SK-N-SH (cell line): ENCODE measurements around the gene HOXB6. TPM values are rescaled to one million over a fixed set of nuclear protein-coding genes. Genes with fewer than 3 reads are reported as not detected.

Source experiments
- CTCF ChIA-PET: fragments of 300-600, 350-600 bp; formaldehyde crosslinking; extraction: SDS; loops from one replicate; lab custom pipeline; 2021; lab: Yijun Ruan, JAX
- POLR2A ChIA-PET: fragments of 350-600 bp; sonication (Branson Sonifier 250); formaldehyde crosslinking; extraction: SDS; loops from one replicate; lab custom pipeline; 2020; ENCODE audit warnings: antibody characterized with exemption, inconsistent platforms; lab: Yijun Ruan, JAX
- DNase-seq: peaks from one replicate; pipeline ENCODE4 v3.0.0; 2012
- H2AFZ ChIP-seq: fragments of 200-600 bp; sonication (generic); 2 replicates; pipeline ENCODE4 v1.8.1; 2016; ENCODE audit warnings: antibody characterized with exemption, mild to moderate bottlenecking, low read depth
- H3F3A ChIP-seq: fragments of 200-600 bp; sonication (generic); replicated peaks from 2 replicates; pipeline ENCODE3; 2016; ENCODE audit warnings: antibody characterized with exemption, mild to moderate bottlenecking; ENCODE audit not compliant: insufficient read depth
- H3K27ac ChIP-seq, 2 experiments: fragments of 200-500 bp in 1 of 2; fragments of 200-600 bp in 1 of 2; sonication (Bioruptor generic) in 1 of 2; sonication (generic), shearing (Covaris generic) in 1 of 2; 2 replicates each; pipeline versions ENCODE4 v1.5.1 to v1.6.1; 2014 to 2016; ENCODE audit warnings: low read depth in 2 of 2, inconsistent platforms in 1 of 2, low read length in 1 of 2, mild to moderate bottlenecking in 1 of 2, mixed read lengths in 1 of 2
- H3K27me3 ChIP-seq: fragments of 200-600 bp; sonication (generic), shearing (Covaris generic); 2 replicates; pipeline ENCODE4 v1.6.1; 2016; ENCODE audit warnings: mixed run types; ENCODE audit not compliant: insufficient read depth
- H3K36me3 ChIP-seq, 2 experiments: fragments of 200-500 bp in 1 of 2; fragments of 200-600 bp in 1 of 2; sonication (Bioruptor generic) in 1 of 2; sonication (generic) in 1 of 2; replicated peaks in 1 of 2; 2 replicates each; pipeline versions ENCODE3 to v1.5.1; 2014 to 2016; ENCODE audit warnings: low read length in 1 of 2, mild to moderate bottlenecking in 1 of 2; ENCODE audit not compliant: insufficient read depth in 2 of 2, control insufficient read depth in 1 of 2
- H3K4me1 ChIP-seq, 2 experiments: fragments of 200-500 bp in 1 of 2; fragments of 200-600 bp in 1 of 2; sonication (Bioruptor generic) in 1 of 2; sonication (generic), shearing (Covaris generic) in 1 of 2; 2 replicates each; pipeline versions ENCODE4 v1.5.1 to v1.6.1; 2014 to 2016; ENCODE audit warnings: low read depth in 1 of 2, low read length in 1 of 2, mixed run types in 1 of 2; ENCODE audit not compliant: insufficient read depth in 2 of 2, control insufficient read depth in 1 of 2
- H3K4me2 ChIP-seq: fragments of 200-600 bp; sonication (generic), shearing (Covaris generic); 2 replicates; pipeline ENCODE4 v1.6.1; 2017; ENCODE audit warnings: mixed run types
- H3K4me3 ChIP-seq, 2 experiments: fragments of 200-500 bp in 1 of 2; fragments of 200-600 bp in 1 of 2; sonication (Bioruptor generic) in 1 of 2; sonication (generic), shearing (Covaris generic) in 1 of 2; 2 replicates each; pipeline versions ENCODE4 v1.5.1 to v1.8.1; 2014 to 2016; ENCODE audit warnings: low read depth in 2 of 2, inconsistent platforms in 1 of 2, low read length in 1 of 2, mild to moderate bottlenecking in 1 of 2, mixed read lengths in 1 of 2, moderate library complexity in 1 of 2
- H3K79me2 ChIP-seq: fragments of 200-600 bp; sonication (generic); 2 replicates; pipeline ENCODE4 v1.8.1; 2017; ENCODE audit warnings: mild to moderate bottlenecking; ENCODE audit not compliant: insufficient read depth
- H3K9ac ChIP-seq: fragments of 200-600 bp; sonication (generic); 2 replicates; pipeline ENCODE4 v1.6.1; 2017; ENCODE audit warnings: mixed run types
- H3K9me2 ChIP-seq: fragments of 200-600 bp; sonication (generic); 2 replicates; pipeline ENCODE4 v1.6.1; 2017; ENCODE audit warnings: mixed run types
- H3K9me3 ChIP-seq: fragments of 200-600 bp; sonication (generic); 2 replicates; pipeline ENCODE4 v1.6.1; 2017; ENCODE audit warnings: mixed run types, mild to moderate bottlenecking, moderate library complexity
- H4K20me1 ChIP-seq: fragments of 200-600 bp; sonication (generic); 2 replicates; pipeline ENCODE4 v1.6.1; 2017; ENCODE audit warnings: mild to moderate bottlenecking, mixed run types; ENCODE audit not compliant: insufficient read depth
- CTCF ChIP-seq: fragments of 200-600 bp; sonication (generic); IDR thresholded peaks from 2 replicates; pipeline ENCODE4 v1.6.1; 2017; ENCODE audit warnings: antibody characterized with exemption, mild to moderate bottlenecking, moderate library complexity
- ELF1 ChIP-seq: IDR thresholded peaks from 2 replicates; pipeline ENCODE4 v1.4.0; 2012
- FOSL2 ChIP-seq: IDR thresholded peaks from 2 replicates; pipeline ENCODE4 v1.4.0; 2012; ENCODE audit warnings: low read depth, mild to moderate bottlenecking, moderate library complexity, borderline replicate concordance
- GABPA ChIP-seq: IDR thresholded peaks from 2 replicates; pipeline ENCODE4 v1.4.0; 2012; ENCODE audit warnings: low read depth, mild to moderate bottlenecking
- GATA2 ChIP-seq: sonication (generic); formaldehyde crosslinking; IDR thresholded peaks from 2 replicates; pipeline ENCODE4 v1.5.0; 2020; ENCODE audit warnings: mild to moderate bottlenecking, missing genetic modification reagents
- RAD21 ChIP-seq: IDR thresholded peaks from 2 replicates; pipeline ENCODE4 v1.6.1; 2012; ENCODE audit warnings: mild to moderate bottlenecking, low read length
- SMC3 ChIP-seq: IDR thresholded peaks from 2 replicates; pipeline ENCODE4 v1.6.1; 2012; ENCODE audit warnings: low read depth, low read length, improper control_type of control experiment
- WGBS: methylation state at CpG from one replicate; pipeline ENCODE4 v1.1.6; 2017; ENCODE audit warnings: low lambda C conversion rate; 5-methylcytosine and 5-hydroxymethylcytosine counted together
- polyA plus RNA-seq, 3 experiments: library from polyadenylated mRNA; depleted of rRNA; stranded (reverse); fragments of >200 nt; gene quantifications; 2 replicates each; pipeline ENCODE4 v1.2.3, GENCODE V29; 2012
- TF ChIP-seq, protein P1 (sequence below): IDR thresholded peaks from 2 replicates; pipeline ENCODE4 v1.6.1; 2012; ENCODE audit warnings: mild to moderate bottlenecking, low read depth, low read length, moderate library complexity
- TF ChIP-seq, protein P2 (sequence below): IDR thresholded peaks from 2 replicates; pipeline ENCODE4 v1.4.0; 2012; ENCODE audit warnings: low read depth, borderline replicate concordance

Gene HOXB6
- polyA plus RNA-seq, 1 of the 3 experiments (the other 2 are of a cell fraction) = not detected

- ChIA-PET CTCF (interaction anchor here (1.1 to 2.0 kb wide), 17 partner anchors 14 to 440 kb away, joined by 3 to 15 read pairs (median 4); no protein-coding TSS in a partner anchor), POLR2A (interaction anchor here (0.6 kb wide), 1 partner anchor 399 kb away, joined by 3 read pairs; no protein-coding TSS in a partner anchor)
- Histone ChIP-seq H3K4me1 (0 out of 4 replicates have a peak, but pooled peaks cover 0 to 4% of the 10 kb centered on the region in 2 experiments), H3K4me2 (no peak overlapping the region), H3F3A (peaks cover 4% of the 10 kb centered on the region), H2AFZ (no peak overlapping the region), H3K27me3 (peaks cover 98% of the 10 kb centered on the region), H3K27ac (no peak overlapping the region), H3K9me2 (no peaks in the 10 kb centered on the region), H3K9me3 (no peaks in the 10 kb centered on the region), H3K4me3 (no peak overlapping the region), H3K9ac (no peak overlapping the region), H3K79me2 (no peaks in the 10 kb centered on the region), H4K20me1 (no peaks in the 10 kb centered on the region), H3K36me3 (no peaks in the 10 kb centered on the region)
- DNase-seq = no peak
- TF ChIP-seq RAD21 (no peak), SMC3 (no peak), GATA2 (CRISPR knock-in tag) (no peak), FOSL2 (no peak), ELF1 (no peak), GABPA (no peak), CTCF (no peak)
- TF ChIP-seq, protein P1, sequence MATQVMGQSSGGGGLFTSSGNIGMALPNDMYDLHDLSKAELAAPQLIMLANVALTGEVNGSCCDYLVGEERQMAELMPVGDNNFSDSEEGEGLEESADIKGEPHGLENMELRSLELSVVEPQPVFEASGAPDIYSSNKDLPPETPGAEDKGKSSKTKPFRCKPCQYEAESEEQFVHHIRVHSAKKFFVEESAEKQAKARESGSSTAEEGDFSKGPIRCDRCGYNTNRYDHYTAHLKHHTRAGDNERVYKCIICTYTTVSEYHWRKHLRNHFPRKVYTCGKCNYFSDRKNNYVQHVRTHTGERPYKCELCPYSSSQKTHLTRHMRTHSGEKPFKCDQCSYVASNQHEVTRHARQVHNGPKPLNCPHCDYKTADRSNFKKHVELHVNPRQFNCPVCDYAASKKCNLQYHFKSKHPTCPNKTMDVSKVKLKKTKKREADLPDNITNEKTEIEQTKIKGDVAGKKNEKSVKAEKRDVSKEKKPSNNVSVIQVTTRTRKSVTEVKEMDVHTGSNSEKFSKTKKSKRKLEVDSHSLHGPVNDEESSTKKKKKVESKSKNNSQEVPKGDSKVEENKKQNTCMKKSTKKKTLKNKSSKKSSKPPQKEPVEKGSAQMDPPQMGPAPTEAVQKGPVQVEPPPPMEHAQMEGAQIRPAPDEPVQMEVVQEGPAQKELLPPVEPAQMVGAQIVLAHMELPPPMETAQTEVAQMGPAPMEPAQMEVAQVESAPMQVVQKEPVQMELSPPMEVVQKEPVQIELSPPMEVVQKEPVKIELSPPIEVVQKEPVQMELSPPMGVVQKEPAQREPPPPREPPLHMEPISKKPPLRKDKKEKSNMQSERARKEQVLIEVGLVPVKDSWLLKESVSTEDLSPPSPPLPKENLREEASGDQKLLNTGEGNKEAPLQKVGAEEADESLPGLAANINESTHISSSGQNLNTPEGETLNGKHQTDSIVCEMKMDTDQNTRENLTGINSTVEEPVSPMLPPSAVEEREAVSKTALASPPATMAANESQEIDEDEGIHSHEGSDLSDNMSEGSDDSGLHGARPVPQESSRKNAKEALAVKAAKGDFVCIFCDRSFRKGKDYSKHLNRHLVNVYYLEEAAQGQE = no peak
- TF ChIP-seq, protein P2, sequence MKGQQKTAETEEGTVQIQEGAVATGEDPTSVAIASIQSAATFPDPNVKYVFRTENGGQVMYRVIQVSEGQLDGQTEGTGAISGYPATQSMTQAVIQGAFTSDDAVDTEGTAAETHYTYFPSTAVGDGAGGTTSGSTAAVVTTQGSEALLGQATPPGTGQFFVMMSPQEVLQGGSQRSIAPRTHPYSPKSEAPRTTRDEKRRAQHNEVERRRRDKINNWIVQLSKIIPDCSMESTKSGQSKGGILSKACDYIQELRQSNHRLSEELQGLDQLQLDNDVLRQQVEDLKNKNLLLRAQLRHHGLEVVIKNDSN = no peak
- WGBS = 28% methylated on average over 33 of the region's 33 CpGs
These were observed 12.7 kb downstream of the HOXB6 start for GRCh38 chr17:48592057-48592514.
